ENCODE measurements around the gene HTR1D.

DNA sequence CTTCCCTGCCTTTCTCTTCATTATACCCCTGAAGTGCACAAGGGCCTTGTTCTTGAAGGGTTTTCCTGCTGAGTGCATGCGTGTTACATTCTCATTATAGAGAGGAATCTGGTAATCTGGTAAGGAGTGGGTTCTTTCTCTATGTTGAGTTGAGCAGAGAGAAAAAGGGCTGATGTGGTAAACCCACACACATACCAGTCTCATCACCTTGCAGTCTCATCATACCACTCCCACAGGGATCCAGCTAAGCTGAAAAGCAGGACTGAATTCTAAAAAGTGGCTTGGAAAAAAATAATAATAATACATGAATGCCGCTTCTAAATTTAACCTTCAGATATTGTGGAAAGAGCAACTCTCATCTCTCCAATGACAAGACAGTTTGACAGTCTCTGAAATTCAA is 10.5 kb upstream of the HTR1D start:
- TF ChIP-seq POLR2AphosphoS5 (IDR thresholded peaks at IDR 0.05; ENCODE audit: low read depth) = no peak
- TF ChIP-seq, protein P1, sequence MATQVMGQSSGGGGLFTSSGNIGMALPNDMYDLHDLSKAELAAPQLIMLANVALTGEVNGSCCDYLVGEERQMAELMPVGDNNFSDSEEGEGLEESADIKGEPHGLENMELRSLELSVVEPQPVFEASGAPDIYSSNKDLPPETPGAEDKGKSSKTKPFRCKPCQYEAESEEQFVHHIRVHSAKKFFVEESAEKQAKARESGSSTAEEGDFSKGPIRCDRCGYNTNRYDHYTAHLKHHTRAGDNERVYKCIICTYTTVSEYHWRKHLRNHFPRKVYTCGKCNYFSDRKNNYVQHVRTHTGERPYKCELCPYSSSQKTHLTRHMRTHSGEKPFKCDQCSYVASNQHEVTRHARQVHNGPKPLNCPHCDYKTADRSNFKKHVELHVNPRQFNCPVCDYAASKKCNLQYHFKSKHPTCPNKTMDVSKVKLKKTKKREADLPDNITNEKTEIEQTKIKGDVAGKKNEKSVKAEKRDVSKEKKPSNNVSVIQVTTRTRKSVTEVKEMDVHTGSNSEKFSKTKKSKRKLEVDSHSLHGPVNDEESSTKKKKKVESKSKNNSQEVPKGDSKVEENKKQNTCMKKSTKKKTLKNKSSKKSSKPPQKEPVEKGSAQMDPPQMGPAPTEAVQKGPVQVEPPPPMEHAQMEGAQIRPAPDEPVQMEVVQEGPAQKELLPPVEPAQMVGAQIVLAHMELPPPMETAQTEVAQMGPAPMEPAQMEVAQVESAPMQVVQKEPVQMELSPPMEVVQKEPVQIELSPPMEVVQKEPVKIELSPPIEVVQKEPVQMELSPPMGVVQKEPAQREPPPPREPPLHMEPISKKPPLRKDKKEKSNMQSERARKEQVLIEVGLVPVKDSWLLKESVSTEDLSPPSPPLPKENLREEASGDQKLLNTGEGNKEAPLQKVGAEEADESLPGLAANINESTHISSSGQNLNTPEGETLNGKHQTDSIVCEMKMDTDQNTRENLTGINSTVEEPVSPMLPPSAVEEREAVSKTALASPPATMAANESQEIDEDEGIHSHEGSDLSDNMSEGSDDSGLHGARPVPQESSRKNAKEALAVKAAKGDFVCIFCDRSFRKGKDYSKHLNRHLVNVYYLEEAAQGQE (IDR thresholded peaks at IDR 0.05; ENCODE audit: insufficient replicate concordance, low read depth) = no peak
- TF ChIP-seq, protein P2, sequence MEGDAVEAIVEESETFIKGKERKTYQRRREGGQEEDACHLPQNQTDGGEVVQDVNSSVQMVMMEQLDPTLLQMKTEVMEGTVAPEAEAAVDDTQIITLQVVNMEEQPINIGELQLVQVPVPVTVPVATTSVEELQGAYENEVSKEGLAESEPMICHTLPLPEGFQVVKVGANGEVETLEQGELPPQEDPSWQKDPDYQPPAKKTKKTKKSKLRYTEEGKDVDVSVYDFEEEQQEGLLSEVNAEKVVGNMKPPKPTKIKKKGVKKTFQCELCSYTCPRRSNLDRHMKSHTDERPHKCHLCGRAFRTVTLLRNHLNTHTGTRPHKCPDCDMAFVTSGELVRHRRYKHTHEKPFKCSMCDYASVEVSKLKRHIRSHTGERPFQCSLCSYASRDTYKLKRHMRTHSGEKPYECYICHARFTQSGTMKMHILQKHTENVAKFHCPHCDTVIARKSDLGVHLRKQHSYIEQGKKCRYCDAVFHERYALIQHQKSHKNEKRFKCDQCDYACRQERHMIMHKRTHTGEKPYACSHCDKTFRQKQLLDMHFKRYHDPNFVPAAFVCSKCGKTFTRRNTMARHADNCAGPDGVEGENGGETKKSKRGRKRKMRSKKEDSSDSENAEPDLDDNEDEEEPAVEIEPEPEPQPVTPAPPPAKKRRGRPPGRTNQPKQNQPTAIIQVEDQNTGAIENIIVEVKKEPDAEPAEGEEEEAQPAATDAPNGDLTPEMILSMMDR (IDR thresholded peaks at IDR 0.05; ENCODE audit: insufficient read depth, low read length) = no peak
